Measurements from ENCODE around the gene GBP7. TPM values are rescaled to one million over a fixed set of nuclear protein-coding genes. Genes with fewer than 3 reads are reported as not detected.

The GBP7 gene
- total and polyA plus RNA-seq, 7 donors: not detected

DNA sequence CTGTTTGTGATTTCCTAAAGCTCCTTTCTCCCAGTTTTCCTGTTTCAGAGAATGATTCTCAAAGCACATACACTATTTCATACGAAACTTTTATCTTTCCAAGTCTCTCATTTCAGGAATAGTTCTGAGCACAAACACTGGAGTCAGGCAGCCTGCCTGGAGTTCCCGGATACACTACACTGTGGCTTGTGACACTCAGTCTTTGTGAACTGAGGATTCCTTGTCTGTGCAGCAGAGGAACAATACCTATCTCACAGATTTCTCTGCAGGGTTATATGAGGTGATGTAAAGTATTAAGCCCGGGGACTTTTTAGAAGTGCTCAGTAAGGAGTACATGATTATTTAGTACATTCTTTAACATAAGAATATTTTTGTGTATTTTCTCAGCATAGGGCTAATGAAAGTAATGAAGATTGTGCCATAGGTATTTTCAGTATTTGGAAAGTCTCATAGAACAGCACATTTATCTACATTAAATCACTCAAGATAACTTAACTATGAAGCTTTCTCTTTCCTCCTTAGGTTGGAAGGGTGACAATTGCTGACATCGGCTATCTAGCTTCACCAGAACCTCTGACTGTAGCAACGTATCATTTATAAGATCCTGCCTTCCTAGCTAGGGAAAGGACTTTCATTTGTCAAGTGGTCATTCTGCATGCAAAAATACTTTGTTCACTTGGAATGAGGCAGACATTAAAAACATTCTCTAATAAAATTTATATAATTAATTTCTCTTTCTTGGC is 62.8 kb downstream of the GBP7 start:
- no peaks in the 10 kb centered on the region for H3K4me1 ChIP-seq
- H3K9me3 ChIP-seq: no peaks in the 10 kb centered on the region
- intact Hi-C loops (cut with DNase I): no loop called here
- ATAC-seq (no peak), DNase-seq (no peak)
- H3K4me3 ChIP-seq: no peak overlapping the region
- H3K27ac ChIP-seq: no peak overlapping the region
- no peak for TF ChIP-seq CTCF (IDR thresholded peaks at IDR 0.05)
- peaks cover 2 to 93% of the 10 kb centered on the region in 2 donors for H3K36me3 ChIP-seq (ENCODE audit: insufficient read depth in 1 of 2, low read depth in 1 of 2)
- no peaks in the 10 kb centered on the region for H3K27me3 ChIP-seq (ENCODE audit: insufficient read depth in 3 of 3, low read length in 2 of 3)
- WGBS, 3 donors: 62 to 72% (median 66%) methylated on average over 5 of the region's 5 CpGs

GRCh38 chr1:89104687-89105086 is 71.1 kb downstream of the GBP7 start:
- DNase-seq (peak in 1 of 2 donors; percentile 48), ATAC-seq (no peak)
- no peak for TF ChIP-seq CTCF (IDR thresholded peaks at IDR 0.05)
- Histone ChIP-seq H3K4me3 (no peak overlapping the region), H3K4me1 (no peaks in the 10 kb centered on the region), H3K27me3 (ENCODE audit: insufficient read depth in 3 of 3, low read length in 2 of 3) (no peaks in the 10 kb centered on the region), H3K36me3 (ENCODE audit: insufficient read depth in 1 of 2, low read depth in 1 of 2) (peaks cover 5 to 48% of the 10 kb centered on the region in 2 donors), H3K9me3 (no peaks in the 10 kb centered on the region), H3K27ac (no peak overlapping the region)
- WGBS, 3 donors: 93 to 94% (median 94%) methylated on average over 17 of the region's 17 CpGs
- intact Hi-C loops (cut with DNase I): no loop called here

GRCh38 chr1:89104147-89104546 is 71.7 kb downstream of the GBP7 start:
- Histone ChIP-seq H3K27ac (no peak overlapping the region), H3K27me3 (ENCODE audit: insufficient read depth in 3 of 3, low read length in 2 of 3) (no peaks in the 10 kb centered on the region), H3K36me3 (ENCODE audit: insufficient read depth in 1 of 2, low read depth in 1 of 2) (peaks cover 5 to 43% of the 10 kb centered on the region in 2 donors), H3K4me1 (no peaks in the 10 kb centered on the region), H3K9me3 (no peaks in the 10 kb centered on the region), H3K4me3 (no peak overlapping the region)
- intact Hi-C loops (cut with DNase I): no loop called here
- WGBS, 3 donors: 89 to 92% (median 89%) methylated on average over 2 of the region's 2 CpGs
- DNase-seq: no peak
- TF ChIP-seq CTCF (IDR thresholded peaks at IDR 0.05): no peak
- no peak for ATAC-seq

DNA sequence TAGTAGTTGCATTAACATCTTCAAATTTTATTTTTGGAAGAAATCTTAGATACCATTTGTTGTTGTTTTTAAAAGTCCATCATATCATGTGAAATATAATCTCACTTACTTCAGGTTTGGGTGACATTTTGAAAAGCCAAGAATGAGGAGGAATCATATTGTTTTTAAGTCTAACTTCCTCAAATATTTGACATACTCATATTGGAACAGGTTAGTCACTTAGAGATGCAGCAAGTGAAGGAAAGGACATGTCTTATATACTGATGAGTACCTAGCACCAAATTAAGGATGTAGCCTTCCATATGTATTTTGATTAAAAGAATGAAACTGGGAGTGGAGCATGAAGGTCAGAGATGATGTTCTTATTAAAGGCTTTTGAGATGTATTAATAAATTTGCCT is 73.8 kb downstream of the GBP7 start:
- no peak for TF ChIP-seq CTCF (IDR thresholded peaks at IDR 0.05)
- Histone ChIP-seq H3K27me3 (ENCODE audit: insufficient read depth in 3 of 3, low read length in 2 of 3) (no peaks in the 10 kb centered on the region), H3K9me3 (peaks cover 2% of the 10 kb centered on the region), H3K4me3 (no peak overlapping the region), H3K36me3 (ENCODE audit: insufficient read depth in 1 of 2, low read depth in 1 of 2) (peaks cover 2 to 21% of the 10 kb centered on the region in 2 donors), H3K27ac (no peak overlapping the region), H3K4me1 (no peaks in the 10 kb centered on the region)
- no peak for ATAC-seq
- intact Hi-C loops (cut with DNase I): no loop called here
- DNase-seq: no peak

- Histone ChIP-seq H3K4me3 (no peak overlapping the region), H3K27ac (no peak overlapping the region), H3K4me1 (no peaks in the 10 kb centered on the region), H3K27me3 (ENCODE audit: insufficient read depth in 3 of 3, low read length in 2 of 3) (no peaks in the 10 kb centered on the region), H3K9me3 (peaks cover 12% of the 10 kb centered on the region), H3K36me3 (ENCODE audit: insufficient read depth in 1 of 2, low read depth in 1 of 2) (peaks cover 0 to 5% of the 10 kb centered on the region in 2 donors)
- TF ChIP-seq CTCF (IDR thresholded peaks at IDR 0.05): no peak
- DNase-seq (no peak), ATAC-seq (no peak)
- WGBS, 3 donors: 93 to 96% (median 93%) methylated on average over 3 of the region's 3 CpGs
- intact Hi-C loops (cut with DNase I): no loop called here
These were observed 75.4 kb downstream of the GBP7 start for GRCh38 chr1:89100412-89100811.
